Stimulated activated CD8-positive, alpha-beta memory T cell treated with anti-CD3 and anti-CD28 coated beads, Interleukin-15, amount 100 ng/mL, for 48 hours (primary cell): ENCODE measurements around the gene TBXAS1.

Experiments used
- DNase-seq, 2 donors: peaks; one replicate each; pipeline ENCODE4 v3.0.0-alpha.2; 2020; ENCODE audit warnings: low read depth in 2 of 2

TBXAS1 gene

DNA sequence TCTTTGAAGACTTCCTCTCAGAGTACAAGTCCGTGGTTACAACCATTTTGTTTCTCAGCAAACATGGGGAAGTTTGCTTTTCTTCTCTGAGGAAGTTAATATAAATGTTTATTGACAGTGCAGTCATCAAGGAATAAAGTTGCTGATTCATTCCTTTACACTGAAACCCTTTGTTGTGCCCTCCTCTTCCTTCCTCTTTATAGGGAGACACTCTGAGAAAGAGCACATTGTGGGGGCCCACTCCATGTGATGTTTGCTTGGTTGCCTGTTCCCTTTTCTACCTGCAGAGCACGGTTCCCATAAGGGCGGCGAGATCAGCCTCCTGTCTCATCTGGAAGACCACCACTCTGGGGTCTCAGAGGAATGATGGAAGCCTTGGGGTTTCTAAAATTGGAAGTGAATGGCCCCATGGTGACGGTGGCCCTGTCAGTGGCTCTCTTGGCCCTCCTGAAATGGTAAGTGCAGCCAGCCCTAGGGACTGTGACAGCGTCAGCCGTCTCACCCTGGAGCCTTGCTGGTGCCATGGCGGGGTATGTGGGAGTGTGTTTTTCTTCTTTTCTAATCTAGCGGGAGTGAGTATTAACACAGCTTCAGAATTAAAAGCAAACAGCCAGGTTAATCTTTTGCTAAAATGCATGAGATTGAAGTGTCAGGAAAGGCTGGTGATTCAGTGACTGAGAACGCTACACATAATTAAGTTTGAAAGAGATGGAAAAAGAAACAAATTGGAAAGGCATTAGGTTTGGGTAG is at the start of gene TBXAS1:
Gene TBXAS1, plus strand, starts transcription at position 240 of the 750 bp plus-strand sequence. Its CDS starts 127 bp downstream, at position 367.
- no peak for DNase-seq

DNA sequence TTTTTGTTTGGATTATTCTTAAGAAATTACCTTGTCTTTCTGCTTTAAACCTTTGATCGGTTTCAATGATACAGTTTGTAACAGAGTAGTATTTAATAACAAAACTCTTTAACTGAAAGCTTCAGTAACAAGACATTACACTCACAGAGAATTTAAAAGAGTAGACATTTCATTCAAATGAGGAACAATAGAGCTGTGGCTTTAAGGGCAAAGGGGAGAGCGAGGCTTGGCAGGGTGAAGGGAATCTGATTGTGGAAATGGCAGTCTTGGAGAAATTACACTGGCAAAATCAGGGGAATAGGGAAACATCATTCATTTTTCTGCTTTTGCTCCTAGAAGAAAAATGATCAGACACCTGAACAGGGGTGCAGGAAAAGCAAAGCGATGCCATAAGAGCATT is 46.1 kb upstream of the TBXAS1 start:
- DNase-seq: no peak

DNA sequence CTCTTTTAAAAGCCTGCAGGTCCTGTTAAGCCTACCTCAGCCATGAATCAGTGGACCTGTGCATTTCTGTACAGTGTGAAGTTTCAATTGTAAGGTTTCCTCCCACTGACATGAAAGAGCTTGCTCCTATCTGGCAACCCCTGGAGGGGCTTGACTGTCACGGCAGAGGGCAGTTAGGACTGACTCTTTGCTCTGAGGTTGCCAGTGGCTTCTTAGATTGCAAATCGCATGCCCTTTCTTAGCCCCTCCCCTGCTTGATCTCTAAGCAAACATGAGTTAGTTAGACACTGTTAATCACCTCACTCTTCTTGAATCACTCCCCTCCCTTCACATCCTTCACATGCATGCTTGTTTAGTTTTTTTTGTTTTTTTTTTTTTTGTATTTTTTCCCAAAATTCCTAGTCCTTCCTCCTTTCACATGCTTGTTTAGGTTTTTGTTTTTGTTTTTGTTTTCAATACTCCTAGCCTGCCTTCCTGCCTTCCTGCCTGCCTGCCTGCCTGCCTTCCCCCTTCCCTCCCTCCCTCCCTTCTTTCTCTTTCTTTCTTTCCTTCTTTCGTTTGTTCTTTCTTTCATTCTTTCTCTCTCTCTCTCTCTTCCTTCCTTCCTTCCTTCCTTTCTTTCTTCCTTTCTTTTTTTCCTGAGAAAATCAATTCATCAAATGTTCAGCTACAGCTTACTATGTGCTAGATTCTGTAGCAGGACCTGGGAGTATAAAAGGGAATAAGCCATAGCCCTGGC is 45.2 kb upstream of the TBXAS1 start:
- DNase-seq: no peak

DNA sequence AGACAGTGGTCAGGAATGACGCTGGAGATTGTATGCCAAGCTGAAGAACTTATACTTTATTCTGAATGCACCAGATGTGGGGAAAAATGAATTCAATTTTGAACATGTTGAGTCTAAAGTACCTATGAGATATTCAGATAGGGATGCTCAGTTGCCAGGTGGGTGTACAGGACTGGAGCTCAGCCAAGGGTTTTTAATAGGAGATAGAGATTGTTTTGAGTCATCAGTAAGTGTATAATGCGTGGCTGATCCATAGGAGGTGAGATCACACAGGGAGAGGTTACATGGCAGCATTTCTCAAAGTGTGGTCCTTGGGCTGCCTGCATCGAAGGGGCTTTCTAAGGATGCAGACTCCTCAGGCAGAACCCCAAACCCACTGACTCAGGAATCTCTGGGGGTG is 44.4 kb upstream of the TBXAS1 start:
- no peak for DNase-seq

DNA sequence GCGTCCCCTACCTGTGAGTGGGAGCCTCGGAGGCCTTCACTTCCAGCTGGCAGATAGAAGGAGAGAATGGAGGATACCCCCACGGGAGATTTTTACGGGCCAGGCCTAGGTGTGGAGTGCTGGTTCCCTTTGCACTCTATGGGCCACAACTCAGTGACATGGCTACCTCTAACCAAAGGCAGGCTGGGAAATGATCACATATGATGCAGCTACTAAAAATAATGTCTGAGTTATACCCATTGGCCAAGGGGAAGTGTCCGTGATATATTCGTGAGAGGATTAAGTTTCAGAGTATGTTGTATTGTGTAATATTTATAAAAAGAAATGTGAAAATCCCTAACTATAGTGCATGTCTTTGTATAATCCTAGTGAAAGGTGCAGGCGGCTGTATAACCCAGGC is 37.7 kb upstream of the TBXAS1 start:
- DNase-seq: no peak

DNA sequence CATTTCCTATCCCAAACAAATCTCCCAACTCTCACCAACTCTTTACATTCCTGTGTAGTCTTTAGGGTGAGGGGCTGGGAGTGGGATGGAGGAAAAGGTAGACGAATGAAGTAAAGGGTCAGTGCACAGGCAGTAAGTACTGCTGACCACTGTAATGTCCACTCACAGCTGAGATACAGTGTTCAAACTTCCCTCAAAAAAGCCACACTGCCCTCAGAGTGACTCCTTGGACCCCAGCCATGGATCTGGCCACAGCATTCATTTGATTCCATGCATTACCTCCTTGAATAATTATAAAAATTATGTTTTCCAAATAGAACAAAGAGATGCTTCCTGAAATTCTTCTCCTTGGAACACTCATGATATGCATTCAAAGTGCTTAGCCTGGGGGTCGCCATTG is 31.5 kb upstream of the TBXAS1 start:
- no peak for DNase-seq

DNA sequence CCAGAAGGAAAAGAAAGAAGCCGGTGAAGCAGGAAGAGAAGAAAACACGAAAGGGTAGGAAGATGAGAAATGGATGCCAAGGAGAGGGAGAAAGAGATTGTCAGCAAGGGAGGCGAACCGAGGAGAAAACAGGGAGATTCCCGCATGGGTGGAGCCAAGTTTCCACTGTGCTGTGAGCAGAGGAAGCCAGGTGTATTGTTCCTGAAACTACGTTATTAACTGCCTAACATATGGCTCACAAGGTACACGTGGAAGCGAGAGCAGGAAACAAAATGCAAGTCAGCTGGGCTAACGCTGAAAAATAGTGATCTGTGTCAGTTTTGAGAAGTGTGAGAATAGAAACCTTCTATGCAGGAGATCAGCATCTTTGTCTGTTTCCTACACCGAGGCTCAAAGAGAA is 30.8 kb upstream of the TBXAS1 start:
- no peak for DNase-seq

DNA sequence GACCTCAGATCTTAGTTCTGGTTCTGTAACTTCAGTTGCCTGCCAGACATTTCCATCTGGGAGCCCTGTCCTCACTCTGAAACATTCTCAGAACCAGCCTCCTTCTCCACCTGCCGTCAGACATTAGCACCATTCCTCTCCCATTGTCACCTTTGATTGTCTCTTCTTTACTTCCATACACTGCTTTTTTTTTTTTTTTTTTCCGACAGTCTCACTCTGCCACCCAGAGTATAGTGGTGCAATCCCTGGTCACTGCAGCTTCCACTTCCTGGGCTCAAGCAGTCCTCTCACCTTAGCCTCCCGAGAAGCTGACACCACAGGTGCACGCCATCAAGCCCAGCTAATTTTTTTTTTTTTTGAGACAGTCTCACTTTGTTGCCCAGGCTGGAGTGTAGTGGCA is 30.2 kb upstream of the TBXAS1 start:
- DNase-seq: no peak

DNA sequence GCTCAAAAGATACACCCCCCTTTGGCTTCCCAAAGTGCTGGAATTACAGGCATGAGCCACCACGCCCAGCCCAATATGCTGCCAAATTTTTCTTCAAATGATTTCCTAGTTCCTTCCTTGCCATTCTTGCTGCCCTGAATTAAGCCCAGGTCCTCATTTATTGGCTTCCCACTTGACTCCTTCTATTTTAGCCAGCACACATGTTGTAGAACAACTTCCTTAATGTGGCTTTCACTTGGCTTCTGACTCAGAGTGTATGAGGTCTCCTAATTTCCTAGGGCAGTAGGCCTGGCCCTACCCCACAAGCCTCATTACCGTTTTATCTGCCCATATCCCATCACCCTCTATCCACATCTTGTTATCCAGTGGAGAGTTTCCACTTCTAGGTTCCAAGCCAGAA is 29.5 kb upstream of the TBXAS1 start:
- DNase-seq: no peak

DNA sequence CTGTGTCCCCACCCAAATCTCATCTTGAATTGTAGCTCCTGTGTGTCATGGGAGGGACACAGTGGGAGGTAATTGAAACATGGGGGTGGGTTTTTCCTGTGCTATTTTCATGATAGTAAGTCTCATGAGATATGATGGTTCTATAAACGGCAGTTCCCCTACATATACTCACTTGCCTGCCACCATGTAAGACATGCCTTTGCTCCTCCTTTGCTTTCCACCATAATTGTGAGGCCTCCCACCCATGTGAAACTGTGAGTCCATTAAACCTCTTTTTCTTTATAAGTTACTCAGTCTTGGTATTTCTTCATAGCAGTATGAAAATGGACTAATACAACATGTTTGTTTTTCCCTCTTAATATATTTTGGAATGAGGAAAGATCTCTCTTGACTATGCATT is 24.5 kb upstream of the TBXAS1 start:
- no peak for DNase-seq

DNA sequence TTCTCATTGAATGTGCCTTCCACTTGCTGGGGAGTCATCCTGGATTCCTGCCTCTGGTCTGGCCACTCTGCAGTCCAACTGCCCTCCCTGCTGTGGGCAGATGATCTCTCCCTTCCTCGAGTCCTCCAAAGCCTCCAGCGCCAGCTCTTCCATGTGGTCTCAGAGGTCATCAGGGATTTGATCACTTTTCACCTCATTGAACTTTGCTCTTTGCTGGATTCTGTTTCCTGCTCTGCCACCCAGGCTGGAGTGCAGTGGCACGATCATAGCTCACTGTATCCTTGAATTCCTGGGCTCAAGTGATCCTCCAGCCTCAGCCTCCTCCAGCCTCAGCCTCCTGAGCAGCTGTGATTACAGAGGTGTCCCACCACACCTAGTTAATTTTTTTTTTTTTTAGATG is 22.1 kb upstream of the TBXAS1 start:
- no peak for DNase-seq

DNA sequence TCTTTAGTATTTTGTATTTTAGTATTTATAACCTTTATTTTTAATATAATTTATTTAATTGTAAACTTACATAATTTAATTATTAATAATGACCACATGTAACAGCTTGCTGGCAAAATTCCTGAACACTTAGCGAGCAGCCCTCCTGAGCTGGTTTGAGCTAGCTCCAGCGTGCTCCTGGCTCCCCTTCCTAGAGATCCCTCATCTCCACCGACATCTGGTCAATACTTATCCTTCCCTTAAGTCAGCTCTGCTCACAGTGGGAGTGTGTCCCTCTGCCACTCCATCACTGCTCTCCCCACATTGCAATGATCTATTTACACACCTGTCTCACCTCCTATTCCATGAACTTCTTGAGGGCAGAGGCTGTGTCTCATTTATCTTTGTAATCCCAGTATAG is 20.6 kb upstream of the TBXAS1 start:
- DNase-seq: no peak

DNA sequence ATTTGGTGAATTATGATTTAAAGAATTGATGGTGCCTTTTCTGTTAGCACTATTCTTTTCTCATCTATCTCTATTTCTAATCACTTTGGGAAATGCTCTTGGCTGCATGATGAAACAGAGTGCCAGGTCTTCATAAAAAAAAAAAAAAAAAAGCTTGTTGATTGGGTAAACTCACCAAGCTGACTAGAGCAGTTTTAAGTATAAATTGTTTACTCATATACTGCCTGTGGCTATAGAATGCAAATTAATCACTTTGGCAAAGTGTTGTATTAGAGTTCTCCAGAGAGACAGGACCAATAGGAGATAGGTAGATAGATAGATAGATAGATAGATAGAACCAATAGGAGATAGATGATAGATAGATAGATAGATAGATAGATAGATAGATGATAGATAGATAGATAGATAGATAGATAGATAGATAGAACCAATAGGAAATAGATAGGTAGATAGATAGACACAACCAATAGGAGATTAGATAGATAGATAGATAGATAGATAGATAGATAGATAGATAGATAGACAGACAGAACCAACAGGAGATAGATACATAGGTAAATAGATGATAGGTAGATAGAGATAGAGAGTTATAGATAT is 20.1 kb upstream of the TBXAS1 start:
- DNase-seq: no peak

DNA sequence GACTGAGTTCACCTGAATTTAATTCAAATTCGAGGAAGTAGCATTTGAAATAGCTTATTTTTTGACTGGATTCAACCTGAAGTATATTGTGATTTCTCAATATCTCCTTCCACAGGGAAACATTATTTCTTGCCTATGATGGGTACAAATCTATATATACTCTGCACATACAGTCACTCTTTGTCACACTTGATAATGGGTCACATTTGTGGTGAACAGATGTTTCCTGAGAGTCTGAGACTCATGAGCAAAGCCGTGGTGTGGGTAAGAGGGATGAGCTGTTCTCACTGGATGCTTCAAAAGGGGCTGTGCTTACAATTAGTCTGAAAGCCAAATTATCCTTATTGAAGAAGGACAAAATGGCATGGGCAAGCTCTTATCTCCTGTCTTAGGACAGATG is 18.0 kb upstream of the TBXAS1 start:
- no peak for DNase-seq

DNA sequence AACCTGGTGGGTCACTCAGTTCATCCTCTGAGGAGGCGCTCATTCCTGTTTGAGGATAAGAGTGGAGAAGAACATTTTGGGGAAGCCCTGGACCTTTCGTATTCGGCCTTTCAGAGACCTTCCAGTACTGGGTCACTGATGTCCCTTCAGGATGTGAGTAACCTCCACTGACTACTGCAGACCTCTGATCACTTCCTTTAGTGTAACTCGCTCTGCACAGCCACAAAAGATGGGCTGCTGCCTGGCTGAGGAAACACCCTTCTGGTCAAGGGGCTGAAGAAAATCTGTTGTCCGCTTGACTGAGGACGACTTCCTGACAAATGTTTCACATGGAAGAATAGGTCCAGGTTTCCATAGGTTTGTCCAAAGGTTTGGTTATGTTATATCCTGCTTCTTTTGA is 15.9 kb upstream of the TBXAS1 start:
- no peak for DNase-seq

DNA sequence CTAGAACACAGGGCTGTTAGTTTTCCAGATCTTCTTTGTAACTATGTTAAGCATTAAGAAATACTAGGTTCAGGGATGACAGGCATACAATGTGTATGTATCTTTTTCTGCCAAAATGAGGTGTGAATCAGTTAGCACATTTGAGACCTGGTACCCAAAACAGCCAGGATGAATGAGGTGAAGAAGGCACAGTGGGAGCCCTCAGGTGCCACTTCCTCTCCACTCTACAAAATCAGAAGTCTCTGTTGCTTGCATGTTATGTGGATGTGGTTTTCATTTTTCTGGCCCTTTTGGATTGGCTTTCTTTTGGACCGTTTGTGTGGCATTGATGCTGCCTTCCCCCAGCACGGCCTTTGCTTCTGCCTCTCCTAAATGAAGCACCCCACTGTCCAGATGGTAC is 15.4 kb upstream of the TBXAS1 start:
- no peak for DNase-seq

DNA sequence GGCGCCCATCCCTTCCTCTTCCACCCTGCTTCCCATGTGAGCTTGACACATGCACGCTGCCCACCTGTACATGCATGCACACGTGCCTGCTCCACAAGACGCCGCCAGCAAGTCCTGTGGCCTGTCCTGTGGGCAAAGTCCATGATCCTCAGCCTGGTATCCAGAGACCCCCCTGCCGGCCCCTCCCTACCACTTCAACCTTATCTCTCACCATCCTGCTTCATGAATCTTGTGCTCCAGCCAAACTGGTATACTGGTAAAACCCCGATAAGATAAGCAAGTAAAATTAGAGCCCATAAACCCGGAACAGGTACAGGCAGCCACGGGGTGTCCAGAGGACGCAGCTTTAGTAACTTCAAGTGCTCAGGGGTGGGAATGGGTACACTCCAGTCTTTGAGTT is 11.8 kb upstream of the TBXAS1 start:
- DNase-seq: no peak

DNA sequence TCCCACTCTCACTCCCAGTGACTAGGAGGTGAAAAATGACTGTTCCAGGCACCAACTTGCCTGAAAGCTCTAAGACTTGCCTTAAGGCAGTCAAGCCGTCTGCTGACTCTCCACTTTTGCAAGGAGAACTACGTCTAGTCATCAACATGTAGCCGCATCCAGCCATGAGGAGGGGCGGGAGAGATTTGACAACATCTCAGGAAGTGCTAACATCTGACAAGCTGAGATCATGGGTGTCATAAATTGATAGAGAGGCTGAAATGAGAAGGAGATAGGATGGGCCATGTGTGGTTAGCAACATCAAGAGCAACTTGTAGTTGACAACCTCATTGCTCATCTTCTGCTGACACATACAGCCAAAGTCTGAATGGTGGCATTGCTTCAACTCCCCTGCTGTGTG is 9.0 kb upstream of the TBXAS1 start:
- no peak for DNase-seq

DNA sequence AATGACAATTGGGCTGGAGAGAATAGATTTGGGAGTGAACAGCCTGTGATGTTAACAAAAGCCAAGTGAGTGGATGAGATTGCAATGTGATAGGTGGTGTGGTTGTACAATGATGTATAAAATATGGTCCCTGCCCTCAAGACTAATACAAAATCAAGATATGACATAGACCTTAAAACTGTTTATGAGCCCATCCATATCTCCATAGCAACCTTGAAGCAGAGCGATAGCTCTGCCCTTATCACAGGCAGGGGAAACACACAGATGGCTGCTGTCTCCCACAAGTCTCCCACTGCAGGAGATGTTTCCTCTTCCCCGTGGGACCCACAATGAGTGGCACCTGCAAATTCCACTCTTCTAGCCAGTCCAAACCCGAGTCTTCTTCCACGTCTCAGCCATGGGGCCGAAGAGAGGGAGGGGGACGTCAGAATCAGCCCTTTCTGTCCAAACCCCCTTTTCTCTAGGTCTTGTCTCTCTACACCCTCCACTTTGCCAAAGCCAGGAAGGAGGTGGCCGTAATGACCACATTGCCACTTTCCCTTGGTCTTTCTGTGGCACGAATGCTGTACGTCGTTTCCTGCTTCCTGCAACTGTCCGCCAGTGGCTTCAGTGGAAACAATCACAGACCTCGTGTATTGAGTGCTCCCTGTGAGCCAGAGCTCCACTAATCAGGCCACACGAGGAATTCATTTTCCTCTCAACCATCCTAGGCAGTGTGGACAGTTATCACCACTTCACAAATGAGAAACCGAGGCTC is 7.5 kb upstream of the TBXAS1 start:
- no peak for DNase-seq

DNA sequence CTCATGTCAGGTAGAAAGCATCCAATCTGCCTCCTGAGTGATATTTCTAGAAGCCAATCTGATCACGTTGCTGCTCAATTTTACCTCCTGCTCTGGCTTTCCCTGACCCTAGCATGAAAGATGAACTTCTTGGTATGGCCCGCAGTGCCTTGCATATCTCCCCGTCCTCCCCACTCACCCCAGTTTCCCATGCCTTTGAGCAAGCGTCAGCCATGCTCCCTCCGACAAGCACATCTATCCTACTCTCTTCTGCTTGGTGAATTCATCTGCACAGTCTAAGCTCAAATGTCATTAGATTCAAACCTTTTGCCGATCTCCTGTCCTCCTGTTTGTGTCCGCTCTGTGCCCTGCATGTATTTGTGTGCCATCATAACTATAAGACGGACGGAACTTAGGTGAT is 6.2 kb upstream of the TBXAS1 start:
- DNase-seq: no peak

DNA sequence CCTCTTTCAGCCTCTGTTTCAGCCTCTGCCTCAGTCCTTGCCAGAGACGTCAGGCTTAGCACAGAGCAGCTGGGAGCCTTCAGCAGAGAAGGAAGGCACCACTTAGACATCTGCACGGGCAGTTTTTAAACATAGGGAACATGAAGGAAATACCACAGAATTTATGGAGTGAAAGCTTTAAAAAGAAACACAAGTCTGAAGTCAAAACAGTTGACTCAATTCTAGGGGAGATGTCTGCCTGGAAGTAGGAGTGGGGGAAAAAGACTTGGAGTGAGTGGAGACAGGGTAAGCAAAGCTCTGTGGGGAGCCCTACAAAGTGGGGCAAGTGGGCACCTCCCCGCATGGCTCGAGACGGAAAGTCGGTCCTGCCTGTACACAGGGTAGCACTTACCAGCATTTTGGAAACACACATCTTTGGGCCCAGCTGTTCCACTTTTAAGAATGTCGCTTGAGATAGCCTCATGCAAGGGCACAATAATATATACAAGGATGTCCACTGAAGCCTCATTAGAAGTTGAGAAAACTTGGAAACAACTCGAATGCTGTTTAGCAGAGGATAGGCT is 5.0 kb upstream of the TBXAS1 start:
- no peak for DNase-seq

DNA sequence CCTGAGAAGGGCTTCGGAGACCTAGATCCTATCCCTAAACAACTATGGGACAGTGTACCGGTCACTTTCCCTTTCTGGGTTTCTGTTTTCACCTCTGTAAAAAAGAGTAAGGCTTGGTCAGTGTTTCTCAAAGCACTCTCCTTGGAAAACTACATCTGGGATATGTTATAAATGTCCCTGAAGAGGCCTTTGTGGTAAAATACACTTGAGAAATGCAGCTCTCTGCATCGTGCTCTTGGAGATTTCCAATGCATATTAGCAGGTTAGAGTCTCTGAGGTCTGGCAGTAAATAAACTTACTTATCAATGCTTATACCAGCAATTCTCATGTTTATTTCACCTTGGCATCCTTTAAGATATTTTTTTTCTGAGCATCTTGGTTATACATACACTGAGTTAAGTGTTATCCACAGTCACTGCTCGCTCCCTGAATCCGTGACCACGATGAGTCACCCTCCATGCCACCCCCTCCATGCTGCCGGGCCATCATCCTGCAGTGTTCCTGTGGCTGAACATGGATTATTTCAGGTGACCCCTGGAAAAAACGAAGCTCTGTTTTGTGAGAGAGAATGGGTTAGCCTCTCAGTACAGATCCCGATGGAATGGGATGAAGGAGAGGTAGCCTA is 3.3 kb upstream of the TBXAS1 start:
- no peak for DNase-seq
